Spleen (tissue), 7 donors: ENCODE data around the gene FRMPD2.
"Not testable (repeated sequence)": the region's sequence is repeated elsewhere in the genome, so short reads cannot be mapped to it uniquely, and the experiment has no call there.

ENCODE experiments used
- POLR2A ChIP-seq, 3 donors: fragments of 450-650 bp; IDR thresholded peaks; one replicate each; pipeline ENCODE4 v1.5.1; 2017; ENCODE audit warnings: antibody characterized with exemption in 3 of 3, mild to moderate bottlenecking in 1 of 3
- POLR2AphosphoS5 ChIP-seq, 3 donors: sonication (generic); formaldehyde crosslinking; IDR thresholded peaks; one replicate each; pipeline ENCODE4 v1.5.1; 2017; ENCODE audit warnings: antibody characterized with exemption in 3 of 3
- TF ChIP-seq, protein P1 (sequence below), 11 experiments: fragments of 200-600 bp in 7 of 11; fragments of 450-650 bp in 4 of 11; sonication (generic) in 4 of 11; IDR thresholded peaks in 8 of 11; conservative IDR thresholded peaks in 3 of 11; 1 replicate in 7 of 11; 2 replicates in 4 of 11; pipeline versions ENCODE4 v1.4.0 to v1.8.0; 2016 to 2021; ENCODE audit warnings: antibody characterized with exemption in 11 of 11, inconsistent platforms in 4 of 11, mild to moderate bottlenecking in 1 of 11
- donor health status: DM: no; HTN: no; CAD: no; lungs with moderate emphysema.
- donor health status: DM: no; HTN: no; CAD: no.
- donor health status: DM: no; HTN: no; CAD: no.

DNA sequence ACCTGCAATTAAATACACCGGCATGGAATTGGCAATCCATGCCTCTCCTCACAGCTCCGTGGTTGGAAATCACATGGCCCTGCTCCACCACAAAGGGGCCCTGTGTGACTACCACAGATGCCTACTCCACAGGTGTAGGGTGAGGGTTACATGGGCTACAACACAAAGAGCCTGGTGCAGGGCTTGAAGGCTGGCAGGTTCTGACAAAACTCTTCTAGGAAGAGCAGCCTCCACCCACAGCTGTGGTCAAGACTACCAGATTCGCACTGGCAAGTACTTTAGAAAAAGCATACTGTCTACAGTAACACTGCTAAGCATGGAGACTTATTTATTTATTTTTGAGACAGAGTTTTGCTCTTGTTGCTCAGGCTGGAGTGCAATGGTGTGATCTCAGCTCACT is 126.9 kb downstream of the FRMPD2 start:
- TF ChIP-seq, protein P1, sequence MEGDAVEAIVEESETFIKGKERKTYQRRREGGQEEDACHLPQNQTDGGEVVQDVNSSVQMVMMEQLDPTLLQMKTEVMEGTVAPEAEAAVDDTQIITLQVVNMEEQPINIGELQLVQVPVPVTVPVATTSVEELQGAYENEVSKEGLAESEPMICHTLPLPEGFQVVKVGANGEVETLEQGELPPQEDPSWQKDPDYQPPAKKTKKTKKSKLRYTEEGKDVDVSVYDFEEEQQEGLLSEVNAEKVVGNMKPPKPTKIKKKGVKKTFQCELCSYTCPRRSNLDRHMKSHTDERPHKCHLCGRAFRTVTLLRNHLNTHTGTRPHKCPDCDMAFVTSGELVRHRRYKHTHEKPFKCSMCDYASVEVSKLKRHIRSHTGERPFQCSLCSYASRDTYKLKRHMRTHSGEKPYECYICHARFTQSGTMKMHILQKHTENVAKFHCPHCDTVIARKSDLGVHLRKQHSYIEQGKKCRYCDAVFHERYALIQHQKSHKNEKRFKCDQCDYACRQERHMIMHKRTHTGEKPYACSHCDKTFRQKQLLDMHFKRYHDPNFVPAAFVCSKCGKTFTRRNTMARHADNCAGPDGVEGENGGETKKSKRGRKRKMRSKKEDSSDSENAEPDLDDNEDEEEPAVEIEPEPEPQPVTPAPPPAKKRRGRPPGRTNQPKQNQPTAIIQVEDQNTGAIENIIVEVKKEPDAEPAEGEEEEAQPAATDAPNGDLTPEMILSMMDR (IDR thresholded peaks at IDR 0.05 in 8 of 11, conservative IDR thresholded peaks at IDR 0.05 in 3 of 11), result not testable (repeated sequence)
- not testable (repeated sequence) for TF ChIP-seq POLR2A, POLR2AphosphoS5 (IDR thresholded peaks at IDR 0.05)
